ENCODE results near the gene SLC41A1. TPM values are rescaled to one million over a fixed set of nuclear protein-coding genes. Genes with fewer than 3 reads are reported as not detected.
A peak's percentile ranks its signal among the peaks of the same experiment; 100 is the strongest.
"Not testable (repeated sequence)": the region's sequence is repeated elsewhere in the genome, so short reads cannot be mapped to it uniquely, and the experiment has no call there.

The SLC41A1 gene
- 8.2 TPM for polyA plus RNA-seq
- long read RNA-seq, donor 1, result 0 reads
- long read RNA-seq, donor 2, result 0 reads
- long read RNA-seq, donor 3, result 0 reads
- long read RNA-seq, donor 4, result 0 reads
- long read RNA-seq, donor 5, full-length matches to known transcripts, result 2 of 2 reads
- long read RNA-seq, donor 5, partial matches to known transcripts, result 0 of 2 reads
- long read RNA-seq, donor 5, other reads (novel, unspliced or antisense), result 0 of 2 reads
- long read RNA-seq, donor 6, full-length matches to known transcripts, result 3 of 3 reads
- long read RNA-seq, donor 6, partial matches to known transcripts, result 0 of 3 reads
- long read RNA-seq, donor 6, other reads (novel, unspliced or antisense), result 0 of 3 reads
- long read RNA-seq, donor 7, full-length matches to known transcripts, result 2 of 2 reads
- long read RNA-seq, donor 7, partial matches to known transcripts, result 0 of 2 reads
- long read RNA-seq, donor 7, other reads (novel, unspliced or antisense), result 0 of 2 reads
- long read RNA-seq, donor 8, result 0 reads
- long read RNA-seq, donor 9, result 0 reads
- long read RNA-seq, donor 10, full-length matches to known transcripts, result 1 of 1 reads
- long read RNA-seq, donor 10, partial matches to known transcripts, result 0 of 1 reads
- long read RNA-seq, donor 10, other reads (novel, unspliced or antisense), result 0 of 1 reads
- long read RNA-seq, donor 11, full-length matches to known transcripts, result 2 of 2 reads
- long read RNA-seq, donor 11, partial matches to known transcripts, result 0 of 2 reads
- long read RNA-seq, donor 11, other reads (novel, unspliced or antisense), result 0 of 2 reads

DNA sequence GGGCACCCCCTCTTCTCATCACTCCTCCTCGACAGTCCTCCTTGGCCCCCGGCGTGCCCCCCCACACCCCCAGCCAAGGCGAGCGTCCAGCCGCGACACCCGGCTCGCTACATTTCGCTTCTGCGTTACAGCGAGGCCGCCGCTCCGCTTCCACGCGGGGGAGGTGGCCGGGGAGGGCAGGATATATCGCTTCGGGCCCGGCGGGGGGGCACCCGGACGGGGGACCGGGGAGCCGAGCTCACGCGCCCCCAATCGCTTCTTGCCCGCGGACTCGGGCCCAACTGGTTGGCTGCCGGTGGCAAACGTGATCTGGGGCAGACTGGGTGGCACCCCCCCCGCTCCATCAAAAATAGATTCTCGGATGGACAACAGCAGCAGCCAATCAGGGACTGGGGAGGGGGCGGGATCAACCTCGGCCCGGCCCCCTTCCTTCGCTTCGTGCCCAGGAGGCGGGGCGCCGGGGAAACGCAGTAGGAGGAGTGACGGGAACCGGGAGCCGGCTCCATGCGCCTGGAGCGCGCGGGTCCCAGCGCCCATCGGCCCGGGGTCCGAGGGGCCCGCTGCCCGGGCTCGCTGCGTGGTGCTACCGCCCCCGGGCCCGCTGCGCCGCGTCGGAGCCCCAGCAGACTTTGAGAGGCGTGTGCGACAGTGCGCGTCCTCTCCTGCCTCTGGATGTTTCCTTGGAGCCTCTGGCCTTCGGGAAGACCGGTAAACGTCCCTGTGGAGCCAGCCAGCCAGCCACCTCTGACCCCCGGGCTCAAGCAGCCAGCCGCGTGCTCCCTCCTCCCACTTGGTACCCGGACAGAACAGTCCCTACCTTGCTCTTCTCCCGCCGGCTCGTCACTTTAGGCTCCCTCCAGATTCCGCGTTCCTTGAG is at the start of gene SLC41A1:
Gene SLC41A1 (minus strand): TSS at position 321 of the 877 bp plus-strand sequence. CDS start 2,757 bp downstream, outside the sequence.
- H3K27me3 ChIP-seq (ENCODE audit: control insufficient read depth, insufficient read depth, low read length), result peaks cover 5% of the 10 kb centered on the region
- DNase-seq, result peak; percentile 85 to 87
- peak within 1 kb of the TSS; percentile 37 for H3K27ac ChIP-seq (ENCODE audit: low read length)
- peaks cover 4% of the 10 kb centered on the region for H3K9me3 ChIP-seq (ENCODE audit: control insufficient read depth, low read depth, low read length)
- peak within 1 kb of the TSS; percentile 75 for H3K4me3 ChIP-seq (ENCODE audit: low read length)
- peaks cover 8% of the 10 kb centered on the region for H3K4me1 ChIP-seq (ENCODE audit: control insufficient read depth, insufficient read depth, low read length)
- peaks cover 4% of the 10 kb centered on the region for H3K36me3 ChIP-seq (ENCODE audit: control insufficient read depth, insufficient read depth, low read length)
- no CpG with 5 or more reads among the region's 83 CpGs for WGBS (ENCODE audit: insufficient coverage, low lambda C conversion rate)

DNA sequence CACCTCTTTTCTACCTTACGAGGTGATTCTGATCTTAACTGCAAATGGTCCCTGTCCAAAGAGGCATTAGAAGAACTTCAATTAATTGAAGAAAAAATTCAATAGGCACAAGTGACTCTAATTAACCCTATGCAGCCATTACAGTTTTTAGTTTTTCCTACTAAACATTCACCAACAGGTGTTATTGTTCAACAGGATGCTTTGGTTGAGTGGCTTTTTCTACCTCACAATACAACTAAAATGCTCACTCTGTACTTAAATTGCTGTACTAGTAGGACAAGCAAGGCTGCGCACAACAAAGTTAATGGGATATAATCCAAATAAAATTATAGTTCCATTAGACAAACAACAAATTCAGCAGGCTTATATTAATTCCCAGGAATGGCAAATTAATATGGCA is 48.5 kb upstream of the SLC41A1 start:
- no peak for DNase-seq
- Histone ChIP-seq H3K9me3 (ENCODE audit: control insufficient read depth, low read depth, low read length) (no peaks in the 10 kb centered on the region), H3K4me1 (ENCODE audit: control insufficient read depth, insufficient read depth, low read length) (no peaks in the 10 kb centered on the region), H3K27me3 (ENCODE audit: control insufficient read depth, insufficient read depth, low read length) (peaks cover 4% of the 10 kb centered on the region), H3K27ac (ENCODE audit: low read length) (no peak overlapping the region), H3K36me3 (ENCODE audit: control insufficient read depth, insufficient read depth, low read length) (no peaks in the 10 kb centered on the region), H3K4me3 (ENCODE audit: low read length) (no peak overlapping the region)
- no CpG with 5 or more reads among the region's 2 CpGs for WGBS (ENCODE audit: insufficient coverage, low lambda C conversion rate)

DNA sequence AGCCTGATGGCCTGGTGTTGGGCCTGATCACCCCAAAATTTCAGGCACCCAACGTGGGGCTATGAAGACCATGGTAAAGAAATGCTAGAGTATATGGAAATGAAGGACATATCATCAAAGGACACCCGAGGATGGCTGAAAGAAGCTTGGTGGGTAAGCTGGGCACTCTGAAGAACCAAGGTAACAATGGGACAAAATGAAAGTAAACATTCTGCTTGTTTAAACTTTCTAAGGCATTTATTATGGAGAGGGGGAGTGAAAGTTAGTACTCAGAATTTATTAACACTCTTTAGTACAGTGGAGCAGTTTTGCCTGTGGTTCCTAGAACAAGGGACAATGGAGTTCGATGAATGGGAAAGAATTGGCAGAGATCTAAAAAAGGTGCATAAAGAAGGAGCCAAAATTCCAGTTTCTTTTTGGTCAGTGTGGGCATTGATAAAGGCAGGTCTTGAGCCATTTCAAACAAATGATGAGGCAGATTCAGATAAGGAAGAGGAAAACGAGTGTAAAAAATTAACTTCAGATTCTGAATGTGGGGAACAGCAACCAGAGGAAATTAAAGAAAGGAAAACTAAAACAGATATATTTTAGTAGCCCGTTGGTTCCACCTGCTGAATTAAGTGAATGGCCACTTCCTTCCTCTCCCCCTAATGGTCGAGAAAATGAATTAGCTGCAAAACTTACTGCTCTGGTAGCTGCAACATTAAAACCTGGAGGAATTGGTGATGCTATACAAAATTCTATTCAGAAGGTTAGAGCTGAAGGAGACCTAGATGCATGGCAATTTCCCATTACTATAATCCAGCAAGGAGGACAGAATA is 45.4 kb upstream of the SLC41A1 start:
- Histone ChIP-seq H3K27me3 (ENCODE audit: control insufficient read depth, insufficient read depth, low read length) (no peaks in the 10 kb centered on the region), H3K9me3 (ENCODE audit: control insufficient read depth, low read depth, low read length) (no peaks in the 10 kb centered on the region), H3K36me3 (ENCODE audit: control insufficient read depth, insufficient read depth, low read length) (no peaks in the 10 kb centered on the region), H3K27ac (ENCODE audit: low read length) (no peak overlapping the region), H3K4me3 (ENCODE audit: low read length) (no peak overlapping the region), H3K4me1 (ENCODE audit: control insufficient read depth, insufficient read depth, low read length) (no peaks in the 10 kb centered on the region)
- DNase-seq, result no peak
- 57% methylated on average over 3 of the region's 6 CpGs for WGBS (ENCODE audit: insufficient coverage, low lambda C conversion rate)

GRCh38 chr1:205857501-205857900 is 44.5 kb upstream of the SLC41A1 start:
- no CpG with 5 or more reads among the region's 2 CpGs for WGBS (ENCODE audit: insufficient coverage, low lambda C conversion rate)
- not testable (repeated sequence) for H3K36me3 ChIP-seq (ENCODE audit: control insufficient read depth, insufficient read depth, low read length); H3K4me3 ChIP-seq (ENCODE audit: low read length); H3K9me3 ChIP-seq (ENCODE audit: control insufficient read depth, low read depth, low read length); H3K4me1 ChIP-seq (ENCODE audit: control insufficient read depth, insufficient read depth, low read length); DNase-seq; H3K27me3 ChIP-seq (ENCODE audit: control insufficient read depth, insufficient read depth, low read length); H3K27ac ChIP-seq (ENCODE audit: low read length)

DNA sequence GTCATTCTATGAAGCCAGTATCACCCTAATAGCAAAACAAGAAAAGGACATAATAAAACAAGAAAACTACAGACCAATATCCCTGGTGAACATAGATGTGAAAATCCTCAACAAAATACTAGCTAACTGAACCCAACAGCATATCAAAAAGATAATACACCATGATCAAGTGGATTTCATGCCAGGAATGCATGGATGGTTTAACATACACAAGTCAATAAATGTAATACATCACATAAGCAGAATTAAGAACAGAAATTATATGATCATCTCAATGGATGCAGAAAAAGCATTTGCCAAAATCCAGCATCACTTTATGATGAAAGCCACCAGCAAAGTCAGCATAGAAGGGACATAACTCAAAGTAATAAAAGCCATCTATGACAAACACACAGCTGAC is 43.4 kb upstream of the SLC41A1 start:
- H3K27me3 ChIP-seq (ENCODE audit: control insufficient read depth, insufficient read depth, low read length), result no peaks in the 10 kb centered on the region
- H3K4me3 ChIP-seq (ENCODE audit: low read length), result no peak overlapping the region
- H3K9me3 ChIP-seq (ENCODE audit: control insufficient read depth, low read depth, low read length), result peaks cover 4% of the 10 kb centered on the region
- no peak overlapping the region for H3K27ac ChIP-seq (ENCODE audit: low read length)
- H3K4me1 ChIP-seq (ENCODE audit: control insufficient read depth, insufficient read depth, low read length), result no peaks in the 10 kb centered on the region
- no peak for DNase-seq
- no peaks in the 10 kb centered on the region for H3K36me3 ChIP-seq (ENCODE audit: control insufficient read depth, insufficient read depth, low read length)

GRCh38 chr1:205852969-205853368 is 40.0 kb upstream of the SLC41A1 start:
- Histone ChIP-seq H3K9me3 (ENCODE audit: control insufficient read depth, low read depth, low read length) (peaks cover 4% of the 10 kb centered on the region), H3K4me1 (ENCODE audit: control insufficient read depth, insufficient read depth, low read length) (peaks cover 7% of the 10 kb centered on the region), H3K36me3 (ENCODE audit: control insufficient read depth, insufficient read depth, low read length) (no peaks in the 10 kb centered on the region), H3K27ac (ENCODE audit: low read length) (no peak overlapping the region), H3K27me3 (ENCODE audit: control insufficient read depth, insufficient read depth, low read length) (peaks cover 17% of the 10 kb centered on the region), H3K4me3 (ENCODE audit: low read length) (no peak overlapping the region)
- DNase-seq, result no peak

GRCh38 chr1:205851993-205852392 is 39.0 kb upstream of the SLC41A1 start:
- no peaks in the 10 kb centered on the region for H3K36me3 ChIP-seq (ENCODE audit: control insufficient read depth, insufficient read depth, low read length)
- peaks cover 7% of the 10 kb centered on the region for H3K4me1 ChIP-seq (ENCODE audit: control insufficient read depth, insufficient read depth, low read length)
- no peak overlapping the region for H3K27ac ChIP-seq (ENCODE audit: low read length)
- H3K9me3 ChIP-seq (ENCODE audit: control insufficient read depth, low read depth, low read length), result peaks cover 4% of the 10 kb centered on the region
- no peak for DNase-seq
- H3K27me3 ChIP-seq (ENCODE audit: control insufficient read depth, insufficient read depth, low read length), result peaks cover 17% of the 10 kb centered on the region
- no peak overlapping the region for H3K4me3 ChIP-seq (ENCODE audit: low read length)
- 27% methylated on average over 2 of the region's 4 CpGs for WGBS (ENCODE audit: insufficient coverage, low lambda C conversion rate)

- peak; percentile 57 to 80 for DNase-seq
- no peaks in the 10 kb centered on the region for H3K36me3 ChIP-seq (ENCODE audit: control insufficient read depth, insufficient read depth, low read length)
- no peak within 1 kb of the TSS for H3K27ac ChIP-seq (ENCODE audit: low read length)
- H3K4me3 ChIP-seq (ENCODE audit: low read length), result peak within 1 kb of the TSS; percentile 35
- peaks cover 7% of the 10 kb centered on the region for H3K4me1 ChIP-seq (ENCODE audit: control insufficient read depth, insufficient read depth, low read length)
- WGBS (ENCODE audit: insufficient coverage, low lambda C conversion rate), result no CpG with 5 or more reads among the region's 39 CpGs
- peaks cover 17% of the 10 kb centered on the region for H3K27me3 ChIP-seq (ENCODE audit: control insufficient read depth, insufficient read depth, low read length)
- H3K9me3 ChIP-seq (ENCODE audit: control insufficient read depth, low read depth, low read length), result peaks cover 4% of the 10 kb centered on the region
Observed at GRCh38 chr1:205849619-205850355, 36.8 kb upstream of the SLC41A1 start, which contains the start of gene PM20D1. Gene PM20D1, minus strand, starts transcription at chr1:205850132. Its CDS starts 60 bp downstream, at chr1:205850072.

All from large intestine (tissue), 12 donors.